HG03571 (cell line): ENCODE measurements around the gene PNLIPRP1.

Experiments used
- ATAC-seq: cut with Tn5 transposase; IDR thresholded peaks from one replicate; pipeline ENCODE4 v1.9.1; 2021; ENCODE audit not compliant: unreplicated experiment

Gene PNLIPRP1

GRCh38 chr10:116598329-116598728 is 7.6 kb downstream of the PNLIPRP1 start:
- no peak for ATAC-seq

GRCh38 chr10:116599991-116600390 is 9.2 kb downstream of the PNLIPRP1 start:
- no peak for ATAC-seq

- ATAC-seq, result no peak
Observed at GRCh38 chr10:116602648-116603400, 12.1 kb downstream of the PNLIPRP1 start.

- no peak for ATAC-seq
Observed at GRCh38 chr10:116606061-116606483, 15.3 kb downstream of the PNLIPRP1 start.

- no peak for ATAC-seq
Observed at GRCh38 chr10:116607336-116607735, 16.6 kb downstream of the PNLIPRP1 start.

GRCh38 chr10:116608686-116609594 is 18.2 kb downstream of the PNLIPRP1 start:
- no peak for ATAC-seq

GRCh38 chr10:116610443-116611152 is 19.8 kb downstream of the PNLIPRP1 start:
- no peak for ATAC-seq

GRCh38 chr10:116611153-116611545 is 20.4 kb downstream of the PNLIPRP1 start:
- no peak for ATAC-seq

- ATAC-seq, result no peak
Observed at GRCh38 chr10:116612107-116612769, 21.5 kb downstream of the PNLIPRP1 start.

- ATAC-seq, result no peak
Observed at GRCh38 chr10:116613471-116613870, 22.7 kb downstream of the PNLIPRP1 start.

GRCh38 chr10:116614796-116615195 is 24.0 kb downstream of the PNLIPRP1 start:
- no peak for ATAC-seq

GRCh38 chr10:116615199-116615776 is 24.5 kb downstream of the PNLIPRP1 start:
- ATAC-seq, result no peak

- no peak for ATAC-seq
Observed at GRCh38 chr10:116620423-116621400, 30.0 kb downstream of the PNLIPRP1 start, which contains the start of gene PNLIPRP2. TSS of gene PNLIPRP2 (plus strand) at chr10:116620953.

GRCh38 chr10:116621476-116621875 is 30.7 kb downstream of the PNLIPRP1 start:
- no peak for ATAC-seq

- no peak for ATAC-seq
Observed at GRCh38 chr10:116621934-116622655, 31.3 kb downstream of the PNLIPRP1 start.

GRCh38 chr10:116625845-116626244 is 35.1 kb downstream of the PNLIPRP1 start:
- no peak for ATAC-seq

GRCh38 chr10:116626815-116627214 is 36.1 kb downstream of the PNLIPRP1 start:
- no peak for ATAC-seq

- ATAC-seq, result no peak
Observed at GRCh38 chr10:116627386-116627933, 36.7 kb downstream of the PNLIPRP1 start.
